Osteocyte (in vitro differentiated cells): ENCODE results near the gene NFIC. TPM values are rescaled to one million over a fixed set of nuclear protein-coding genes. Genes with fewer than 3 reads are reported as not detected.
"Not testable (repeated sequence)": the region's sequence is repeated elsewhere in the genome, so short reads cannot be mapped to it uniquely, and the experiment has no call there.

Experiments
- DNase-seq: peaks from one replicate; pipeline ENCODE4 v3.0.0; 2021; ENCODE audit warnings: mixed read lengths; ENCODE audit not compliant: unreplicated experiment; ENCODE audit errors: extremely low spot score
- H3K27ac Mint-ChIP-seq: one replicate; pipeline ENCODE4 v1.8.0; 2021; ENCODE audit warnings: mild to moderate bottlenecking, mixed read lengths; ENCODE audit not compliant: unreplicated experiment
- H3K27me3 Mint-ChIP-seq: one replicate; pipeline ENCODE4 v1.8.0; 2021; ENCODE audit warnings: mixed read lengths; ENCODE audit not compliant: unreplicated experiment
- H3K36me3 Mint-ChIP-seq: one replicate; pipeline ENCODE4 v1.8.0; 2021; ENCODE audit warnings: mixed read lengths; ENCODE audit not compliant: unreplicated experiment
- H3K4me1 Mint-ChIP-seq: one replicate; pipeline ENCODE4 v1.8.0; 2021; ENCODE audit warnings: mixed read lengths; ENCODE audit not compliant: unreplicated experiment
- H3K4me3 Mint-ChIP-seq: one replicate; pipeline ENCODE4 v1.8.0; 2021; ENCODE audit warnings: mild to moderate bottlenecking, moderate library complexity, mixed read lengths; ENCODE audit not compliant: unreplicated experiment
- H3K9me3 Mint-ChIP-seq: one replicate; pipeline ENCODE4 v1.8.0; 2021; ENCODE audit warnings: mixed read lengths; ENCODE audit not compliant: unreplicated experiment
- total RNA-seq: library from RNA; stranded (reverse); gene quantifications from 2 replicates; pipeline ENCODE4 v1.2.1, GENCODE V29; 2021
- TF ChIP-seq, protein P1 (sequence below): fragments of 200-600 bp; sonication (generic); IDR thresholded peaks from 2 replicates; pipeline ENCODE4 v1.5.0; 2021; ENCODE audit warnings: antibody characterized with exemption, mild to moderate bottlenecking, moderate library complexity

Gene NFIC
- total RNA-seq, 1 donor from 2014 or later = 63.8 TPM

DNA sequence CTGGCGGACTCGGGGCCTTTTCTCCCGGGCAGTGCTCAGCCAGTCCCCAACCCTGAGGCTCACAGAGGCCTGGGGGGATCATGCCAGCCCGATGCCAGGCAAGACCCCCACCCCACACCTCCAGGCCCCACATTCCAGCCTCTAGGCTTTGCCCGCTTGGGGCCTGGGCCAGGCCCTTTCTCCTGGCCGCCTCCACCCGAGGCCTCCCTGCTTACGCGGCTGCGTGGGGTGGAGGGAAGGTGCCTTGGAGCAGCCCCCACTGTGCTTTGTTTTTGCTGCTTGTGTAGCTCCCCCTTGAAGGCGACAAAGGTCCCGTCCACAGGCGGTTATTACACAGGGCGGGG, 75.6 kb downstream of the NFIC start:
- peaks cover 22% of the 10 kb centered on the region for H3K4me1 Mint-ChIP-seq
- H3K27ac Mint-ChIP-seq = peak overlapping the region; percentile 27
- no peaks in the 10 kb centered on the region for H3K9me3 Mint-ChIP-seq
- no peak for DNase-seq
- H3K4me3 Mint-ChIP-seq = no peak overlapping the region
- H3K27me3 Mint-ChIP-seq = no peaks in the 10 kb centered on the region
- TF ChIP-seq, protein P1, sequence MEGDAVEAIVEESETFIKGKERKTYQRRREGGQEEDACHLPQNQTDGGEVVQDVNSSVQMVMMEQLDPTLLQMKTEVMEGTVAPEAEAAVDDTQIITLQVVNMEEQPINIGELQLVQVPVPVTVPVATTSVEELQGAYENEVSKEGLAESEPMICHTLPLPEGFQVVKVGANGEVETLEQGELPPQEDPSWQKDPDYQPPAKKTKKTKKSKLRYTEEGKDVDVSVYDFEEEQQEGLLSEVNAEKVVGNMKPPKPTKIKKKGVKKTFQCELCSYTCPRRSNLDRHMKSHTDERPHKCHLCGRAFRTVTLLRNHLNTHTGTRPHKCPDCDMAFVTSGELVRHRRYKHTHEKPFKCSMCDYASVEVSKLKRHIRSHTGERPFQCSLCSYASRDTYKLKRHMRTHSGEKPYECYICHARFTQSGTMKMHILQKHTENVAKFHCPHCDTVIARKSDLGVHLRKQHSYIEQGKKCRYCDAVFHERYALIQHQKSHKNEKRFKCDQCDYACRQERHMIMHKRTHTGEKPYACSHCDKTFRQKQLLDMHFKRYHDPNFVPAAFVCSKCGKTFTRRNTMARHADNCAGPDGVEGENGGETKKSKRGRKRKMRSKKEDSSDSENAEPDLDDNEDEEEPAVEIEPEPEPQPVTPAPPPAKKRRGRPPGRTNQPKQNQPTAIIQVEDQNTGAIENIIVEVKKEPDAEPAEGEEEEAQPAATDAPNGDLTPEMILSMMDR = no peak
- H3K36me3 Mint-ChIP-seq = peaks cover 8% of the 10 kb centered on the region

- peaks cover 22% of the 10 kb centered on the region for H3K4me1 Mint-ChIP-seq
- H3K9me3 Mint-ChIP-seq = no peaks in the 10 kb centered on the region
- H3K27ac Mint-ChIP-seq = peak overlapping the region; percentile 27
- no peak overlapping the region for H3K4me3 Mint-ChIP-seq
- no peak for DNase-seq
- no peaks in the 10 kb centered on the region for H3K27me3 Mint-ChIP-seq
- peaks cover 8% of the 10 kb centered on the region for H3K36me3 Mint-ChIP-seq
- TF ChIP-seq, protein P1 = no peak
These were observed 76.2 kb downstream of the NFIC start for GRCh38 chr19:3442487-3443071.

DNA sequence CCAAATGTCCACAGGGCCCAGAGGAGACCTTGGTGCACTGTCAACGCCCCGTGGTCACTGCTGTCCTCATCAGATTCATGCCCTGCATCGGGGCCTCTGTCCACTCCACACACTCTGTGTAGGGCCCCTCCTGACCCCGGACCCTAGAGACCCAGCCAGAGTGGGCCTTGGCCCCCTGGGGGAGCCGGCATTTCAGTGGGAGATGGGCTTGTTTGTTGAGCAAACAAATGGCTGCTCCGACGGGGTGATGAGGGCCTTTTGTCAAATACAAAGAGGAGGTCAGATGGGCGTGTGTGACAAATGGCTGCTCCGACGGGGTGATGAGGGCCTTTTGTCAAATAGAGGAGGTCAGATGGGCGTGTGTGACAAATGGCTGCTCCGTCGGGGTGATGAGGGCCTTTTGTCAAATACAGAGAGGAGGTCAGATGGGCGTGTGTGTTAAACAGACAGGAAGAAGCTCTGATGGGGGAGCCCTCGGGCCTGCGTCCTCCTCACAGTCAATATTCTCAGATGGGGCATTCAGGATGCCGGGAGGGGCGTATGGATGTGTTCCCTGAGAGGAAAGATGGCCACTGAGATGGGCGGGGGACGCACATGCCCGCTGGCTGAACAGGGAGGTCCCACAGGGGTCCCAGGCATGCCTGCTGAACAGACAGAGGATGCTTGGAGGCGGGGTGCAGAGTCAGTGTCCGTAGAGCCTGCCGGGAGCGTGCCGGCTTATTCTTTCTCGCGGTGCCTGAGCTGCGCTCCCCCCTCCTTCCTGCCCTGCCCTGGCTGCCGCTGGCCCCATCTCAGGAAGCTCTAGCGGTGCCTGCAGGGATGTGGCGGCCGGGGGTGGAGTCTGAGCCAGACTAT, 77.7 kb downstream of the NFIC start:
- Mint-ChIP-seq H3K36me3 (peaks cover 6% of the 10 kb centered on the region), H3K27ac (peak overlapping the region; percentile 57), H3K4me3 (peak overlapping the region; percentile 15), H3K27me3 (no peaks in the 10 kb centered on the region), H3K9me3 (no peaks in the 10 kb centered on the region), H3K4me1 (peaks cover 22% of the 10 kb centered on the region)
- no peak for DNase-seq
- TF ChIP-seq, protein P1 = no peak

GRCh38 chr19:3444695-3445234, 78.4 kb downstream of the NFIC start:
- no peak for DNase-seq
- Mint-ChIP-seq H3K4me1 (peaks cover 21% of the 10 kb centered on the region), H3K9me3 (no peaks in the 10 kb centered on the region), H3K27ac (no peak overlapping the region), H3K36me3 (peaks cover 4% of the 10 kb centered on the region), H3K4me3 (no peak overlapping the region), H3K27me3 (no peaks in the 10 kb centered on the region)
- TF ChIP-seq, protein P1 = no peak

- DNase-seq, H3K27ac Mint-ChIP-seq, H3K27me3 Mint-ChIP-seq, H3K9me3 Mint-ChIP-seq, H3K4me3 Mint-ChIP-seq: not testable (repeated sequence)
- Mint-ChIP-seq H3K36me3 (peaks cover 11% of the 10 kb centered on the region), H3K4me1 (peaks cover 25% of the 10 kb centered on the region)
These were observed 80.3 kb downstream of the NFIC start for GRCh38 chr19:3446657-3447056.
